ENCODE data around the gene MRTFB. TPM values are rescaled to one million over a fixed set of nuclear protein-coding genes. Genes with fewer than 3 reads are reported as not detected.
A peak's percentile ranks its signal among the peaks of the same experiment; 100 is the strongest.

MRTFB gene
- total and polyA plus RNA-seq, 2 of the 13 experiments (the other 11 are each of a cell fraction or from before 2014, with no cell fraction given), result 11.4 to 14.0 TPM

GRCh38 chr16:14285513-14286367 lies 214.6 kb downstream of the MRTFB start (continued):
- TF ChIP-seq CCDC6 (CRISPR knock-in tag; IDR thresholded peaks at IDR 0.05), result peak; percentile 86
- TF ChIP-seq SETDB1 (CRISPR knock-in tag; IDR thresholded peaks at IDR 0.05; ENCODE audit: borderline replicate concordance), result no peak
- TF ChIP-seq KDM6A (CRISPR knock-in tag; IDR thresholded peaks at IDR 0.05; ENCODE audit: low read depth), result peak; percentile 51; the same call in 1 of the 2 replicates
- TF ChIP-seq ZNF235 (CRISPR knock-in tag; IDR thresholded peaks at IDR 0.05; ENCODE audit: borderline replicate concordance), result peak; percentile 65
- TF ChIP-seq ISX (CRISPR knock-in tag; conservative IDR thresholded peaks at IDR 0.05), result 0 out of 2 replicates have a peak, but pooled peaks have one; percentile 22
- TF ChIP-seq ZSCAN9 (CRISPR knock-in tag; IDR thresholded peaks at IDR 0.05; ENCODE audit: borderline replicate concordance), result peak; percentile 97
- no peak for TF ChIP-seq U2AF2 (IDR thresholded peaks at IDR 0.05; ENCODE audit: low read depth, low read length)
- peak; percentile 39; the same call in 1 of the 2 replicates for TF ChIP-seq NFKB2 (CRISPR knock-in tag; IDR thresholded peaks at IDR 0.05; ENCODE audit: borderline replicate concordance)
- peak; percentile 84; the same call in 1 of the 2 replicates for TF ChIP-seq ZBED4 (CRISPR knock-in tag; IDR thresholded peaks at IDR 0.05; ENCODE audit: borderline replicate concordance)
- peak; percentile 18; the same call in 1 of the 2 replicates for TF ChIP-seq SUZ12 (IDR thresholded peaks at IDR 0.05; ENCODE audit: low read depth, low read length)
- TF ChIP-seq, protein P1, sequence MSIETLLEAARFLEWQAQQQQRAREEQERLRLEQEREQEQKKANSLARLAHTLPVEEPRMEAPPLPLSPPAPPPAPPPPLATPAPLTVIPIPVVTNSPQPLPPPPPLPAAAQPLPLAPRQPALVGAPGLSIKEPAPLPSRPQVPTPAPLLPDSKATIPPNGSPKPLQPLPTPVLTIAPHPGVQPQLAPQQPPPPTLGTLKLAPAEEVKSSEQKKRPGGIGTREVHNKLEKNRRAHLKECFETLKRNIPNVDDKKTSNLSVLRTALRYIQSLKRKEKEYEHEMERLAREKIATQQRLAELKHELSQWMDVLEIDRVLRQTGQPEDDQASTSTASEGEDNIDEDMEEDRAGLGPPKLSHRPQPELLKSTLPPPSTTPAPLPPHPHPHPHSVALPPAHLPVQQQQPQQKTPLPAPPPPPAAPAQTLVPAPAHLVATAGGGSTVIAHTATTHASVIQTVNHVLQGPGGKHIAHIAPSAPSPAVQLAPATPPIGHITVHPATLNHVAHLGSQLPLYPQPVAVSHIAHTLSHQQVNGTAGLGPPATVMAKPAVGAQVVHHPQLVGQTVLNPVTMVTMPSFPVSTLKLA (IDR thresholded peaks at IDR 0.05), result peak; percentile 43; the same call in 1 of the 2 replicates
- TF ChIP-seq, protein P2, sequence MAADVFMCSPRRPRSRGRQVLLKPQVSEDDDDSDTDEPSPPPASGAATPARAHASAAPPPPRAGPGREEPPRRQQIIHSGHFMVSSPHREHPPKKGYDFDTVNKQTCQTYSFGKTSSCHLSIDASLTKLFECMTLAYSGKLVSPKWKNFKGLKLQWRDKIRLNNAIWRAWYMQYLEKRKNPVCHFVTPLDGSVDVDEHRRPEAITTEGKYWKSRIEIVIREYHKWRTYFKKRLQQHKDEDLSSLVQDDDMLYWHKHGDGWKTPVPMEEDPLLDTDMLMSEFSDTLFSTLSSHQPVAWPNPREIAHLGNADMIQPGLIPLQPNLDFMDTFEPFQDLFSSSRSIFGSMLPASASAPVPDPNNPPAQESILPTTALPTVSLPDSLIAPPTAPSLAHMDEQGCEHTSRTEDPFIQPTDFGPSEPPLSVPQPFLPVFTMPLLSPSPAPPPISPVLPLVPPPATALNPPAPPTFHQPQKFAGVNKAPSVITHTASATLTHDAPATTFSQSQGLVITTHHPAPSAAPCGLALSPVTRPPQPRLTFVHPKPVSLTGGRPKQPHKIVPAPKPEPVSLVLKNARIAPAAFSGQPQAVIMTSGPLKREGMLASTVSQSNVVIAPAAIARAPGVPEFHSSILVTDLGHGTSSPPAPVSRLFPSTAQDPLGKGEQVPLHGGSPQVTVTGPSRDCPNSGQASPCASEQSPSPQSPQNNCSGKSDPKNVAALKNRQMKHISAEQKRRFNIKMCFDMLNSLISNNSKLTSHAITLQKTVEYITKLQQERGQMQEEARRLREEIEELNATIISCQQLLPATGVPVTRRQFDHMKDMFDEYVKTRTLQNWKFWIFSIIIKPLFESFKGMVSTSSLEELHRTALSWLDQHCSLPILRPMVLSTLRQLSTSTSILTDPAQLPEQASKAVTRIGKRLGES (CRISPR knock-in tag; IDR thresholded peaks at IDR 0.05; ENCODE audit: borderline replicate concordance), result peak; percentile 93; the same call in 1 of the 2 replicates
- peak; percentile 93 for TF ChIP-seq ZHX1 (CRISPR knock-in tag; IDR thresholded peaks at IDR 0.05; ENCODE audit: low read depth)

Data from HepG2 (cell line).